HG02571 (cell line): ENCODE results near the gene ZNF836.
A peak's percentile ranks its signal among the peaks of the same experiment; 100 is the strongest.

ENCODE experiments used
- ATAC-seq: cut with Tn5 transposase; IDR thresholded peaks from one replicate; pipeline ENCODE4 v1.9.1; 2021; ENCODE audit warnings: mild to moderate bottlenecking, moderate library complexity; ENCODE audit not compliant: unreplicated experiment

ZNF836 gene

GRCh38 chr19:52188822-52189734, 17.7 kb upstream of the ZNF836 start:
- peak; percentile 0 for ATAC-seq

GRCh38 chr19:52187407-52187806, 16.0 kb upstream of the ZNF836 start:
- ATAC-seq, result no peak

GRCh38 chr19:52176574-52176973, 5.2 kb upstream of the ZNF836 start:
- ATAC-seq, result no peak

- no peak for ATAC-seq
These were observed 926 bp upstream of the ZNF836 start for GRCh38 chr19:52172347-52172746.

GRCh38 chr19:52170863-52171320, 529 bp downstream of the ZNF836 start:
- ATAC-seq, result no peak

GRCh38 chr19:52170304-52170703, 1.1 kb downstream of the ZNF836 start:
- no peak for ATAC-seq

- no peak for ATAC-seq
These were observed 15.6 kb downstream of the ZNF836 start for GRCh38 chr19:52155596-52156359.

- ATAC-seq, result no peak
These were observed 23.2 kb downstream of the ZNF836 start for GRCh38 chr19:52148256-52148655.

- no peak for ATAC-seq
These were observed 29.3 kb downstream of the ZNF836 start for GRCh38 chr19:52142001-52142595.

GRCh38 chr19:52141203-52141602, 30.2 kb downstream of the ZNF836 start:
- no peak for ATAC-seq

GRCh38 chr19:52140032-52140710, 31.2 kb downstream of the ZNF836 start:
- ATAC-seq, result peak; percentile 86

GRCh38 chr19:52139252-52140031, 32.0 kb downstream of the ZNF836 start, which contains the start of gene ZNF616:
Gene ZNF616 (minus strand): TSS chr19:52139938. CDS start chr19:52130512, 9,426 bp downstream.
- ATAC-seq, result peak; percentile 51

GRCh38 chr19:52138983-52139251, 32.5 kb downstream of the ZNF836 start:
- ATAC-seq, result no peak

- no peak for ATAC-seq
These were observed 33.0 kb downstream of the ZNF836 start for GRCh38 chr19:52138278-52138982.

GRCh38 chr19:52120286-52120685, 51.1 kb downstream of the ZNF836 start:
- no peak for ATAC-seq

GRCh38 chr19:52115526-52116053, 55.8 kb downstream of the ZNF836 start:
- ATAC-seq, result no peak

GRCh38 chr19:52114691-52115090, 56.7 kb downstream of the ZNF836 start:
- no peak for ATAC-seq

- ATAC-seq, result no peak
These were observed 58.8 kb downstream of the ZNF836 start for GRCh38 chr19:52112624-52113023.

- ATAC-seq, result no peak
These were observed 60.6 kb downstream of the ZNF836 start for GRCh38 chr19:52110780-52111179.
